Endothelial cell of umbilical vein (primary cell): ENCODE measurements around the gene CFAP99. TPM values are rescaled to one million over a fixed set of nuclear protein-coding genes. Genes with fewer than 3 reads are reported as not detected.

Experiments used
- BruUV-seq: library from RNA; stranded (reverse); fragments of 400-500 nt; replicated peaks from 2 replicates; lab custom pipeline; 2021; lab: Mats Ljungman, UMichigan
- CTCF ChIA-PET: fragments of 300-600, 350-600 bp; sonication (Branson Sonifier 250); formaldehyde crosslinking; loops from one replicate; lab custom pipeline; 2021; ENCODE audit warnings: antibody characterized with exemption, inconsistent platforms; lab: Charles Lee
- POLR2A ChIA-PET: fragments of 300-600, 350-600 bp; sonication (Branson Sonifier 250); formaldehyde crosslinking; loops from one replicate; lab custom pipeline; 2021; ENCODE audit warnings: antibody characterized with exemption, inconsistent platforms; lab: Charles Lee
- DNase-seq: peaks from one replicate; pipeline ENCODE4 v3.0.0-alpha.2; 2011; ENCODE audit warnings: low read depth, low spot score
- FAIRE-seq: peaks from 2 replicates; lab custom pipeline; 2011; peaks lifted over from hg19 to GRCh38; lab: Jason Lieb, UNC
- H2AFZ ChIP-seq: 2 replicates; pipeline ENCODE4 v1.6.0; 2012; ENCODE audit warnings: low read depth, low read length, control low read depth, inconsistent platforms
- H3K27ac ChIP-seq: 2 replicates; pipeline ENCODE4 v1.5.1; 2011; ENCODE audit warnings: low read depth, mild to moderate bottlenecking, control low read depth, low read length, moderate library complexity; ENCODE audit not compliant: insufficient read depth
- H3K27me3 ChIP-seq, 2 experiments: 2 replicates each; pipeline versions ENCODE4 v1.6.0 to v1.6.1; 2011; ENCODE audit warnings: low read length in 2 of 2, mixed read lengths in 1 of 2; ENCODE audit not compliant: control insufficient read depth in 2 of 2, insufficient read depth in 2 of 2
- H3K36me3 ChIP-seq, 2 experiments: 2 replicates in 1 of 2; 3 replicates in 1 of 2; pipeline ENCODE4 v1.5.1; 2011; ENCODE audit warnings: low read length in 2 of 2, mild to moderate bottlenecking in 1 of 2, moderate library complexity in 1 of 2; ENCODE audit not compliant: control insufficient read depth in 2 of 2, insufficient read depth in 2 of 2; ENCODE audit errors: extremely low read depth in 1 of 2
- H3K4me1 ChIP-seq: 3 replicates; pipeline ENCODE4 v1.5.1; 2011; ENCODE audit warnings: mild to moderate bottlenecking, low read length; ENCODE audit not compliant: control insufficient read depth, insufficient read depth; ENCODE audit errors: extremely low read depth
- H3K4me2 ChIP-seq: 2 replicates; pipeline ENCODE4 v1.6.1; 2011; ENCODE audit warnings: low read length, control low read depth, mixed read lengths; ENCODE audit not compliant: insufficient read depth
- H3K4me3 ChIP-seq, 3 experiments: fragments of 200-600 bp in 1 of 3; sonication (generic), shearing (Covaris generic) in 1 of 3; replicated peaks in 1 of 3; 2 replicates each; pipeline ENCODE4 v1.5.1; 2011 to 2016; ENCODE audit warnings: control low read depth in 3 of 3, low read length in 3 of 3, mild to moderate bottlenecking in 2 of 3, inconsistent platforms in 1 of 3, low read depth in 1 of 3, moderate library complexity in 1 of 3; ENCODE audit not compliant: insufficient read depth in 1 of 3
- H3K79me2 ChIP-seq: 2 replicates; pipeline ENCODE4 v1.6.0; 2012; ENCODE audit warnings: low read length, inconsistent platforms; ENCODE audit not compliant: control insufficient read depth, insufficient read depth
- H3K9ac ChIP-seq: replicated peaks from 2 replicates; pipeline ENCODE3; 2011; ENCODE audit warnings: low read length, control low read depth; ENCODE audit not compliant: insufficient read depth; ENCODE audit errors: extremely low read depth
- H3K9me1 ChIP-seq: replicated peaks from 3 replicates; pipeline ENCODE4 v1.6.0; 2011; ENCODE audit warnings: mild to moderate bottlenecking, low read length; ENCODE audit not compliant: control insufficient read depth, insufficient read depth; ENCODE audit errors: extremely low read depth
- H3K9me3 ChIP-seq: replicated peaks from 2 replicates; pipeline ENCODE4 v1.5.1; 2012; ENCODE audit warnings: low read length, inconsistent platforms; ENCODE audit not compliant: control insufficient read depth, insufficient read depth
- H4K20me1 ChIP-seq: replicated peaks from 2 replicates; pipeline ENCODE3; 2011; ENCODE audit warnings: mild to moderate bottlenecking, low read length; ENCODE audit not compliant: control insufficient read depth, insufficient read depth; ENCODE audit errors: extremely low read depth
- EZH2 ChIP-seq: IDR thresholded peaks from 2 replicates; pipeline ENCODE4 v1.6.1; 2012; ENCODE audit warnings: borderline replicate concordance, low read depth, mild to moderate bottlenecking, moderate library complexity, low read length, inconsistent platforms; ENCODE audit not compliant: severe bottlenecking
- JUN ChIP-seq: IDR thresholded peaks from 2 replicates; pipeline ENCODE4 v1.6.1; 2011; ENCODE audit warnings: borderline replicate concordance, low read depth; ENCODE audit not compliant: insufficient read length, insufficient read depth
- MAX ChIP-seq: IDR thresholded peaks from 2 replicates; pipeline ENCODE4 v1.6.1; 2011; ENCODE audit not compliant: insufficient read depth, insufficient read length
- MYC ChIP-seq: IDR thresholded peaks from one replicate; pipeline ENCODE4 v1.6.1; 2011; ENCODE audit warnings: mild to moderate bottlenecking, low read depth, low read length
- POLR2AphosphoS5 ChIP-seq: IDR thresholded peaks from 2 replicates; pipeline ENCODE4 v1.6.1; 2012; ENCODE audit warnings: low read depth, mild to moderate bottlenecking, control low read depth, low read length, moderate library complexity; ENCODE audit not compliant: insufficient read depth
- dilution Hi-C: fragments of 300-500 bp; cut with MboI; formaldehyde crosslinking; loops from one replicate; pipeline ENCODE4 v1.15.0; 2019; ENCODE audit warnings: low sequenced_read_pairs; ENCODE audit not compliant: extremely low pct_ligation_motif_present
- intact Hi-C: fragments of 100-400 bp; cut with micrococcal nuclease; formaldehyde crosslinking; loops from one replicate; pipeline ENCODE4 v1.10.0; 2022
- polyA plus RNA-seq, 4 experiments: library from polyadenylated mRNA; depleted of rRNA in 3 of 4; stranded (reverse) in 3 of 4; unstranded in 1 of 4; fragments of >200 nt; gene quantifications; 2 replicates each; pipeline versions ENCODE4 v1.2.1 to v1.2.3, GENCODE V29; 2011 to 2012; ENCODE audit warnings: missing spikeins in 1 of 4
- total RNA-seq: library from RNA; stranded (reverse); gene quantifications from 2 replicates; pipeline ENCODE4 v1.2.3, GENCODE V29; 2021
- TF ChIP-seq, protein P1 (sequence below), 2 donors: IDR thresholded peaks; 1 replicate in 1 of 2; 2 replicates in 1 of 2; pipeline ENCODE4 v1.5.1; 2011; ENCODE audit warnings: low read length in 2 of 2, mild to moderate bottlenecking in 2 of 2, moderate library complexity in 2 of 2, control low read depth in 1 of 2, inconsistent platforms in 1 of 2, low read depth in 1 of 2; ENCODE audit not compliant: insufficient read depth in 1 of 2; ENCODE audit errors: extremely low read depth in 1 of 2

The CFAP99 gene
- total and polyA plus RNA-seq, 2 donors (not counting 3 experiments of a cell fraction or from before 2014, with no cell fraction given) = 0.03 TPM; not detected in 1

DNA sequence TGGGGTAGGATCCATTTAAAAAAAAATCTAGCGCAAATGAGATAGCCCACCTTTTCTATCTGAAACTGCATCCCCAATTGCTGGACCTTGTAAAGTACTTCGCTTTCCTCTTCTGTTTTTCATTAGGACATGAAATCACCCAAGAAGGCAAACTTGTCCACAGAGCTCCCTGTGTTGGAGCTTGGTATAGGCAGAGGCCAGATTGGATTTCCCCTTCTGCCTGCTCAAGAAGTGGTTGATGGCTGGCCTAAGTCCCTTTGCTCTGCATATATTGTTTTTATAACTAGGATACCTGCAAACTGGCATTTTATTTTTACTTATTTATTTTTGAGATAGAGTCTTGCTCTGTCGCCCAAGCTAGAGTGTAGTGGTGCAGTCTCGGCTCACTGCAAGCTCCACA lies 78.6 kb downstream of the CFAP99 start:
- Histone ChIP-seq H3K4me3 (no peak overlapping the region), H3K27me3 (no peaks in the 10 kb centered on the region), H3K4me2 (no peak overlapping the region), H3K4me1 (peaks cover 16% of the 10 kb centered on the region), H3K36me3 (peaks cover 27 to 30% of the 10 kb centered on the region in 2 experiments), H3K27ac (no peak overlapping the region), H2AFZ (no peak overlapping the region), H3K79me2 (peaks cover 59% of the 10 kb centered on the region), H4K20me1 (peaks cover 8% of the 10 kb centered on the region), H3K9me1 (no peaks in the 10 kb centered on the region), H3K9me3 (no peaks in the 10 kb centered on the region), H3K9ac (no peak overlapping the region)
- FAIRE-seq (no peak), DNase-seq (no peak)
- CTCF ChIA-PET = no interaction called here
- no TSS peak for BruUV-seq
- POLR2A ChIA-PET = no interaction called here
- intact Hi-C loops (no loop called here), dilution Hi-C loops (no loop called here)
- TF ChIP-seq POLR2AphosphoS5 = no peak
- TF ChIP-seq, protein P1, sequence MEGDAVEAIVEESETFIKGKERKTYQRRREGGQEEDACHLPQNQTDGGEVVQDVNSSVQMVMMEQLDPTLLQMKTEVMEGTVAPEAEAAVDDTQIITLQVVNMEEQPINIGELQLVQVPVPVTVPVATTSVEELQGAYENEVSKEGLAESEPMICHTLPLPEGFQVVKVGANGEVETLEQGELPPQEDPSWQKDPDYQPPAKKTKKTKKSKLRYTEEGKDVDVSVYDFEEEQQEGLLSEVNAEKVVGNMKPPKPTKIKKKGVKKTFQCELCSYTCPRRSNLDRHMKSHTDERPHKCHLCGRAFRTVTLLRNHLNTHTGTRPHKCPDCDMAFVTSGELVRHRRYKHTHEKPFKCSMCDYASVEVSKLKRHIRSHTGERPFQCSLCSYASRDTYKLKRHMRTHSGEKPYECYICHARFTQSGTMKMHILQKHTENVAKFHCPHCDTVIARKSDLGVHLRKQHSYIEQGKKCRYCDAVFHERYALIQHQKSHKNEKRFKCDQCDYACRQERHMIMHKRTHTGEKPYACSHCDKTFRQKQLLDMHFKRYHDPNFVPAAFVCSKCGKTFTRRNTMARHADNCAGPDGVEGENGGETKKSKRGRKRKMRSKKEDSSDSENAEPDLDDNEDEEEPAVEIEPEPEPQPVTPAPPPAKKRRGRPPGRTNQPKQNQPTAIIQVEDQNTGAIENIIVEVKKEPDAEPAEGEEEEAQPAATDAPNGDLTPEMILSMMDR (IDR thresholded peaks at IDR 0.05; ENCODE audit: extremely low read depth in 1 of 2, insufficient read depth in 1 of 2, low read depth in 1 of 2, low read length in 2 of 2) = no peak
- no peak for TF ChIP-seq MAX
- TF ChIP-seq EZH2 = no peak
- TF ChIP-seq MYC = no peak
- TF ChIP-seq JUN = no peak
